Smooth muscle cell (in vitro differentiated cells): ENCODE results near the gene C17orf75. TPM values are rescaled to one million over a fixed set of nuclear protein-coding genes. Genes with fewer than 3 reads are reported as not detected.

ENCODE experiments used
- DNase-seq: peaks from one replicate; lab custom pipeline; 2025; ENCODE audit not compliant: unreplicated experiment; lab: John Stamatoyannopoulos, UW
- H2AFZ ChIP-seq: fragments of 200-600 bp; sonication (generic); 2 replicates; pipeline ENCODE4 v1.6.0; 2016; ENCODE audit warnings: antibody characterized with exemption, low read depth, mild to moderate bottlenecking
- H3F3A ChIP-seq: fragments of 200-600 bp; sonication (generic); 2 replicates; pipeline ENCODE4 v1.6.0; 2017; ENCODE audit warnings: antibody characterized with exemption, low read depth
- H3K27ac ChIP-seq: fragments of 200-600 bp; sonication (generic); 2 replicates; pipeline ENCODE4 v1.5.1; 2016; ENCODE audit warnings: low read depth, mild to moderate bottlenecking
- H3K27me3 ChIP-seq: fragments of 200-600 bp; sonication (generic); 2 replicates; pipeline ENCODE4 v1.6.1; 2016; ENCODE audit warnings: low read depth, mild to moderate bottlenecking
- H3K36me3 ChIP-seq: fragments of 200-600 bp; sonication (generic); 2 replicates; pipeline ENCODE4 v1.5.1; 2016; ENCODE audit warnings: low read depth
- H3K4me1 ChIP-seq: fragments of 200-600 bp; sonication (generic); 2 replicates; pipeline ENCODE4 v1.5.1; 2016; ENCODE audit warnings: low read depth
- H3K4me2 ChIP-seq: fragments of 200-600 bp; sonication (generic); 2 replicates; pipeline ENCODE4 v1.6.0; 2016; ENCODE audit warnings: mild to moderate bottlenecking
- H3K4me3 ChIP-seq: fragments of 200-600 bp; sonication (generic); 2 replicates; pipeline ENCODE4 v1.5.1; 2016; ENCODE audit warnings: mild to moderate bottlenecking
- H3K79me2 ChIP-seq: fragments of 200-600 bp; sonication (generic); 2 replicates; pipeline ENCODE4 v1.6.0; 2016; ENCODE audit warnings: low read depth, mild to moderate bottlenecking
- H3K9ac ChIP-seq: fragments of 200-600 bp; sonication (generic); 2 replicates; pipeline ENCODE4 v1.6.0; 2016; ENCODE audit warnings: low read depth
- H3K9me3 ChIP-seq: fragments of 200-600 bp; sonication (generic); replicated peaks from 2 replicates; pipeline ENCODE4 v1.5.1; 2016; ENCODE audit warnings: low read depth
- H4K20me1 ChIP-seq: fragments of 200-600 bp; sonication (generic); 2 replicates; pipeline ENCODE4 v1.6.0; 2016; ENCODE audit warnings: low read depth
- CTCF ChIP-seq: fragments of 200-600 bp; sonication (generic); IDR thresholded peaks from 2 replicates; pipeline ENCODE4 v1.5.1; 2017; ENCODE audit warnings: borderline replicate concordance, mild to moderate bottlenecking, antibody characterized with exemption; ENCODE audit not compliant: insufficient read depth, poor library complexity, severe bottlenecking
- WGBS: methylation state at CpG from one replicate; pipeline ENCODE4 v1.1.7; 2016; ENCODE audit warnings: low lambda C conversion rate; 5-methylcytosine and 5-hydroxymethylcytosine counted together
- polyA plus RNA-seq: library from polyadenylated mRNA; unstranded; fragments of >200 nt; fragmentation: Nextera tagmentation; extraction: Ambion mirVana; gene quantifications from 2 replicates; pipeline ENCODE4 v1.2.1, GENCODE V29; 2016
- total RNA-seq: library from RNA; depleted of rRNA; stranded (reverse); fragments of >200 nt; gene quantifications from 2 replicates; pipeline ENCODE4 v1.2.3, GENCODE V29; 2014

Gene C17orf75
- total and polyA plus RNA-seq, 2 experiments from 2014 or later = 10.2 to 15.2 TPM

- DNase-seq = no peak
- no peaks in the 10 kb centered on the region for H4K20me1 ChIP-seq
- TF ChIP-seq CTCF = no peak
- no peaks in the 10 kb centered on the region for H3K4me1 ChIP-seq
- H3K27ac ChIP-seq = no peak overlapping the region
- H3F3A ChIP-seq = no peaks in the 10 kb centered on the region
- no peaks in the 10 kb centered on the region for H3K36me3 ChIP-seq
- no peak overlapping the region for H3K4me2 ChIP-seq
- H2AFZ ChIP-seq = no peak overlapping the region
- H3K9ac ChIP-seq = no peak overlapping the region
- H3K79me2 ChIP-seq = no peaks in the 10 kb centered on the region
- H3K27me3 ChIP-seq = peaks cover 64% of the 10 kb centered on the region
- 30% methylated on average over 9 of the region's 9 CpGs for WGBS
- no peaks in the 10 kb centered on the region for H3K9me3 ChIP-seq
- no peak overlapping the region for H3K4me3 ChIP-seq
Observed at GRCh38 chr17:32311028-32311536, 30.9 kb downstream of the C17orf75 start.

GRCh38 chr17:32307658-32308057, 34.3 kb downstream of the C17orf75 start:
- peaks cover 24% of the 10 kb centered on the region for H3K4me1 ChIP-seq
- H3K27ac ChIP-seq = no peak overlapping the region
- no peak overlapping the region for H3K4me3 ChIP-seq
- H3K4me2 ChIP-seq = no peak overlapping the region
- H3K36me3 ChIP-seq = no peaks in the 10 kb centered on the region
- peaks cover 74% of the 10 kb centered on the region for H3K27me3 ChIP-seq
- H3F3A ChIP-seq = no peaks in the 10 kb centered on the region
- no peaks in the 10 kb centered on the region for H4K20me1 ChIP-seq
- no peaks in the 10 kb centered on the region for H3K79me2 ChIP-seq
- 81% methylated on average over 4 of the region's 4 CpGs for WGBS
- TF ChIP-seq CTCF = no peak
- DNase-seq = no peak
- H3K9ac ChIP-seq = no peak overlapping the region
- H2AFZ ChIP-seq = no peak overlapping the region
- H3K9me3 ChIP-seq = no peaks in the 10 kb centered on the region

GRCh38 chr17:32305049-32305448, 36.9 kb downstream of the C17orf75 start:
- H3K79me2 ChIP-seq = no peaks in the 10 kb centered on the region
- DNase-seq = no peak
- WGBS = 72% methylated on average over 9 of the region's 9 CpGs
- H3K4me2 ChIP-seq = no peak overlapping the region
- H3K4me3 ChIP-seq = no peak overlapping the region
- H3K36me3 ChIP-seq = no peaks in the 10 kb centered on the region
- no peak overlapping the region for H3K9ac ChIP-seq
- H2AFZ ChIP-seq = no peak overlapping the region
- no peaks in the 10 kb centered on the region for H3K9me3 ChIP-seq
- H3K27me3 ChIP-seq = peaks cover 77% of the 10 kb centered on the region
- peaks cover 26% of the 10 kb centered on the region for H3K4me1 ChIP-seq
- no peaks in the 10 kb centered on the region for H4K20me1 ChIP-seq
- no peak overlapping the region for H3K27ac ChIP-seq
- no peaks in the 10 kb centered on the region for H3F3A ChIP-seq
- TF ChIP-seq CTCF = no peak

- Histone ChIP-seq H3K27me3 (peaks cover 81% of the 10 kb centered on the region), H3K79me2 (no peaks in the 10 kb centered on the region), H4K20me1 (no peaks in the 10 kb centered on the region), H2AFZ (no peak overlapping the region), H3K36me3 (no peaks in the 10 kb centered on the region), H3K9me3 (no peaks in the 10 kb centered on the region), H3K9ac (no peak overlapping the region), H3K27ac (no peak overlapping the region), H3K4me2 (no peak overlapping the region), H3K4me3 (no peak overlapping the region), H3F3A (no peaks in the 10 kb centered on the region), H3K4me1 (peaks cover 26% of the 10 kb centered on the region)
- no peak for DNase-seq
- no peak for TF ChIP-seq CTCF
- WGBS = 18% methylated on average over 2 of the region's 2 CpGs
Observed at GRCh38 chr17:32303781-32304288, 38.1 kb downstream of the C17orf75 start.
